Tibial nerve (tissue), 4 donors: ENCODE data around the gene NGEF.

Source experiments
- EP300 ChIP-seq, 2 donors: sonication (generic); formaldehyde crosslinking; IDR thresholded peaks; one replicate each; pipeline ENCODE4 v1.6.1; 2017; ENCODE audit warnings: antibody characterized with exemption in 2 of 2, mild to moderate bottlenecking in 1 of 2
- POLR2A ChIP-seq, 2 donors: fragments of 450-650 bp; IDR thresholded peaks; one replicate each; pipeline ENCODE4 v1.6.1; 2017; ENCODE audit warnings: antibody characterized with exemption in 2 of 2, mild to moderate bottlenecking in 2 of 2, moderate library complexity in 2 of 2
- TF ChIP-seq, protein P1 (sequence below), 5 experiments: fragments of 200-600 bp in 3 of 5; fragments of 450-650 bp in 2 of 5; sonication (generic) in 3 of 5; IDR thresholded peaks; one replicate each; pipeline ENCODE4 v1.5.1; 2016 to 2019; ENCODE audit warnings: antibody characterized with exemption in 5 of 5, mild to moderate bottlenecking in 3 of 5, moderate library complexity in 2 of 5

DNA sequence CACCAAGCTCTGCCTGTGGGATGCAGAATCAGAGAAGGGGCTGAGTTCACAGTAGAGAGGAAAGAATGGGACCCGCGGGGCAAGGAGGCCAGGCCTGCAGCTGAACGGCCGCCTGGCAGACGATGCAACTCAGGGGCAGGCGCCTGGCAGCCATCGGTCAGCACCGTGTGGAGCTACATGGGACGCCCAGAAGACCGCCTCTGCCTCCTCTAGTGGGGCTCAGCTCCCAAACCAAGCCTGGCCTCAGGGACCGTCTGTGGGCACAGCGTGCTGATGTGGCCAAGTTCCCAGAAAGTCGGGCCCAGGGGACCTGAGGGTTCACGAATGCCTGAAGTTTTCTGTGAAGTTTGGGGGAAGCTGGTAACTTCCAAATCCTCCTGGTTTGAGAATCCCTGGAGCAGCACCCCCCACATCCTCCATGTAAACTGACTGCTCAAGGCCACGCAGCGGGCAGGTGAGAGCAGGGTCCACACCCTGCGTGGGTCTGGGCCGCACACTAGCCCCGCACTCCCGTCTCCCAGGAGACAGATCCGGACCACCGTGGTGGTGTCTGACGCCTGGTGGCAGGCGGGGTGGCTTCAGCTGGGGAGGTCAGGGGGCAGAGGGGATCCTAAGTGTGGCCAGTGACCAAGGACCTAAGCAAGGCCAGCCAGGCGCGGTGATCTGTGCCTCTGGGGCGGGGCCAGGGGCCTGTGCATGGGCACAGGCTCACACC, 128.3 kb downstream of the NGEF start:
- TF ChIP-seq, protein P1, sequence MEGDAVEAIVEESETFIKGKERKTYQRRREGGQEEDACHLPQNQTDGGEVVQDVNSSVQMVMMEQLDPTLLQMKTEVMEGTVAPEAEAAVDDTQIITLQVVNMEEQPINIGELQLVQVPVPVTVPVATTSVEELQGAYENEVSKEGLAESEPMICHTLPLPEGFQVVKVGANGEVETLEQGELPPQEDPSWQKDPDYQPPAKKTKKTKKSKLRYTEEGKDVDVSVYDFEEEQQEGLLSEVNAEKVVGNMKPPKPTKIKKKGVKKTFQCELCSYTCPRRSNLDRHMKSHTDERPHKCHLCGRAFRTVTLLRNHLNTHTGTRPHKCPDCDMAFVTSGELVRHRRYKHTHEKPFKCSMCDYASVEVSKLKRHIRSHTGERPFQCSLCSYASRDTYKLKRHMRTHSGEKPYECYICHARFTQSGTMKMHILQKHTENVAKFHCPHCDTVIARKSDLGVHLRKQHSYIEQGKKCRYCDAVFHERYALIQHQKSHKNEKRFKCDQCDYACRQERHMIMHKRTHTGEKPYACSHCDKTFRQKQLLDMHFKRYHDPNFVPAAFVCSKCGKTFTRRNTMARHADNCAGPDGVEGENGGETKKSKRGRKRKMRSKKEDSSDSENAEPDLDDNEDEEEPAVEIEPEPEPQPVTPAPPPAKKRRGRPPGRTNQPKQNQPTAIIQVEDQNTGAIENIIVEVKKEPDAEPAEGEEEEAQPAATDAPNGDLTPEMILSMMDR (IDR thresholded peaks at IDR 0.05) = no peak
- TF ChIP-seq EP300 (IDR thresholded peaks at IDR 0.05) (no peak), POLR2A (IDR thresholded peaks at IDR 0.05) (no peak)
